Measurements from ENCODE around the gene PPP1R1C.
"Not testable (repeated sequence)": the region's sequence is repeated elsewhere in the genome, so short reads cannot be mapped to it uniquely, and the experiment has no call there.

Gene PPP1R1C

GRCh38 chr2:181985632-181986205 lies at the start of gene PPP1R1C:
TSS of gene PPP1R1C (plus strand) at chr2:181985853. CDS start at chr2:181986111, 258 bp downstream.
- no peak for DNase-seq

- no peak for DNase-seq
Observed at GRCh38 chr2:181937473-181937872, 48.2 kb upstream of the PPP1R1C start.

GRCh38 chr2:181943411-181944124 lies 42.1 kb upstream of the PPP1R1C start:
- DNase-seq = no peak

- no peak for DNase-seq
Observed at GRCh38 chr2:181944164-181944913, 41.3 kb upstream of the PPP1R1C start.

GRCh38 chr2:181944914-181945291 lies 40.8 kb upstream of the PPP1R1C start:
- no peak for DNase-seq

GRCh38 chr2:181946444-181947127 lies 39.1 kb upstream of the PPP1R1C start:
- no peak for DNase-seq

GRCh38 chr2:181947273-181947672 lies 38.4 kb upstream of the PPP1R1C start:
- no peak for DNase-seq

- DNase-seq = no peak
Observed at GRCh38 chr2:181948227-181948626, 37.4 kb upstream of the PPP1R1C start.

GRCh38 chr2:181949047-181949446 lies 36.6 kb upstream of the PPP1R1C start:
- no peak for DNase-seq

GRCh38 chr2:181952404-181953226 lies 33.0 kb upstream of the PPP1R1C start:
- DNase-seq = no peak

- DNase-seq = peak; percentile 57
Observed at GRCh38 chr2:181953881-181954537, 31.6 kb upstream of the PPP1R1C start.

- no peak for DNase-seq
Observed at GRCh38 chr2:181954538-181954883, 31.1 kb upstream of the PPP1R1C start.

GRCh38 chr2:181955010-181955409 lies 30.6 kb upstream of the PPP1R1C start:
- no peak for DNase-seq

- not testable (repeated sequence) for DNase-seq
Observed at GRCh38 chr2:181955866-181956265, 29.8 kb upstream of the PPP1R1C start.

GRCh38 chr2:181957668-181958067 lies 28.0 kb upstream of the PPP1R1C start:
- DNase-seq = no peak

GRCh38 chr2:181958726-181959125 lies 26.9 kb upstream of the PPP1R1C start:
- no peak for DNase-seq

- no peak for DNase-seq
Observed at GRCh38 chr2:181959508-181959907, 26.1 kb upstream of the PPP1R1C start.

GRCh38 chr2:181961167-181961566 lies 24.5 kb upstream of the PPP1R1C start:
- DNase-seq = not testable (repeated sequence)

GRCh38 chr2:181962142-181962541 lies 23.5 kb upstream of the PPP1R1C start:
- no peak for DNase-seq

- no peak for DNase-seq
Observed at GRCh38 chr2:181970160-181970794, 15.4 kb upstream of the PPP1R1C start.

GRCh38 chr2:181971032-181971431 lies 14.6 kb upstream of the PPP1R1C start:
- no peak for DNase-seq

Data from NCI-H510A treated with DMSO at 0.1 percent for 48 hours (cell line).